Loucy (cell line): ENCODE data around the gene GORASP1.

Experiments used
- EZH2phosphoT487 ChIP-seq: fragments of 200-600 bp; IDR thresholded peaks from 2 replicates; pipeline ENCODE4 v1.6.1; 2018; ENCODE audit warnings: antibody characterized with exemption, mild to moderate bottlenecking, moderate library complexity, borderline replicate concordance
- TF ChIP-seq, protein P1 (sequence below): fragments of 200-600 bp; sonication (generic); conservative IDR thresholded peaks from 2 replicates; pipeline ENCODE4 v1.5.1; 2014; ENCODE audit warnings: mild to moderate bottlenecking, antibody characterized with exemption, low read length

DNA sequence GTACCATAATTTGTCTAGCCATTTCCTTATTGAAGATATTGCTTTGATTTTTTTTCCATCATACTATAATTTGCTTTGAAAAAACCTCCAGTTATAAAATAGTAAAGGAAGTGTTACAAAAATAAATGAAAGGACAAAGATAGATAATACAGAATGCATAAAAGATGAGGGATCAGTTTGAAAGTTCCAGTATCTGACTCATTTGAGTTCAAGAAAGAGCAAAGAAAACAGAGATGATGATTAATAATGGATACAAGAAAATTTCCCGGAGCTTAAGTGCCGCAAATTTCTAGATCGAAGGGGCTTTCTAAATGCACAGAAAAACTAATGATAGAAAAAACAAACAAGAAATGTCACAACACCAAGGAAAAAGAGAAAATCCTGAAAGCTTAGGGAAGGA lies 51.3 kb downstream of the GORASP1 start:
- TF ChIP-seq EZH2phosphoT487: no peak
- TF ChIP-seq, protein P1, sequence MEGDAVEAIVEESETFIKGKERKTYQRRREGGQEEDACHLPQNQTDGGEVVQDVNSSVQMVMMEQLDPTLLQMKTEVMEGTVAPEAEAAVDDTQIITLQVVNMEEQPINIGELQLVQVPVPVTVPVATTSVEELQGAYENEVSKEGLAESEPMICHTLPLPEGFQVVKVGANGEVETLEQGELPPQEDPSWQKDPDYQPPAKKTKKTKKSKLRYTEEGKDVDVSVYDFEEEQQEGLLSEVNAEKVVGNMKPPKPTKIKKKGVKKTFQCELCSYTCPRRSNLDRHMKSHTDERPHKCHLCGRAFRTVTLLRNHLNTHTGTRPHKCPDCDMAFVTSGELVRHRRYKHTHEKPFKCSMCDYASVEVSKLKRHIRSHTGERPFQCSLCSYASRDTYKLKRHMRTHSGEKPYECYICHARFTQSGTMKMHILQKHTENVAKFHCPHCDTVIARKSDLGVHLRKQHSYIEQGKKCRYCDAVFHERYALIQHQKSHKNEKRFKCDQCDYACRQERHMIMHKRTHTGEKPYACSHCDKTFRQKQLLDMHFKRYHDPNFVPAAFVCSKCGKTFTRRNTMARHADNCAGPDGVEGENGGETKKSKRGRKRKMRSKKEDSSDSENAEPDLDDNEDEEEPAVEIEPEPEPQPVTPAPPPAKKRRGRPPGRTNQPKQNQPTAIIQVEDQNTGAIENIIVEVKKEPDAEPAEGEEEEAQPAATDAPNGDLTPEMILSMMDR: no peak
